HG03565 (cell line): ENCODE measurements around the gene SPEF2.
"Not testable (repeated sequence)": the region's sequence is repeated elsewhere in the genome, so short reads cannot be mapped to it uniquely, and the experiment has no call there.

Experiments used
- ATAC-seq: cut with Tn5 transposase; IDR thresholded peaks from one replicate; pipeline ENCODE4 v1.9.1; 2021; ENCODE audit warnings: mild to moderate bottlenecking, moderate library complexity; ENCODE audit not compliant: unreplicated experiment

Gene SPEF2

GRCh38 chr5:35657877-35658276 is 40.2 kb downstream of the SPEF2 start:
- ATAC-seq, result no peak

GRCh38 chr5:35659556-35659955 is 41.9 kb downstream of the SPEF2 start:
- no peak for ATAC-seq

GRCh38 chr5:35660451-35660850 is 42.8 kb downstream of the SPEF2 start:
- no peak for ATAC-seq

- ATAC-seq, result no peak
These were observed 46.9 kb downstream of the SPEF2 start for GRCh38 chr5:35664584-35664983.

- no peak for ATAC-seq
These were observed 47.4 kb downstream of the SPEF2 start for GRCh38 chr5:35665096-35665495.

GRCh38 chr5:35668319-35668718 is 50.7 kb downstream of the SPEF2 start:
- no peak for ATAC-seq

- ATAC-seq, result no peak
These were observed 51.1 kb downstream of the SPEF2 start for GRCh38 chr5:35668794-35669193.

- ATAC-seq, result no peak
These were observed 54.1 kb downstream of the SPEF2 start for GRCh38 chr5:35671541-35672295.

- not testable (repeated sequence) for ATAC-seq
These were observed 54.6 kb downstream of the SPEF2 start for GRCh38 chr5:35672296-35672655.

- ATAC-seq, result no peak
These were observed 55.3 kb downstream of the SPEF2 start for GRCh38 chr5:35672995-35673394.

- no peak for ATAC-seq
These were observed 56.4 kb downstream of the SPEF2 start for GRCh38 chr5:35674049-35674448.

GRCh38 chr5:35675392-35675791 is 57.7 kb downstream of the SPEF2 start:
- no peak for ATAC-seq

- no peak for ATAC-seq
These were observed 60.2 kb downstream of the SPEF2 start for GRCh38 chr5:35677878-35678277.

- ATAC-seq, result no peak
These were observed 61.0 kb downstream of the SPEF2 start for GRCh38 chr5:35678661-35679060.

- ATAC-seq, result no peak
These were observed 61.7 kb downstream of the SPEF2 start for GRCh38 chr5:35679357-35679756.

GRCh38 chr5:35681911-35682310 is 64.2 kb downstream of the SPEF2 start:
- no peak for ATAC-seq

- ATAC-seq, result no peak
These were observed 65.8 kb downstream of the SPEF2 start for GRCh38 chr5:35683466-35683865.

- ATAC-seq, result no peak
These were observed 67.5 kb downstream of the SPEF2 start for GRCh38 chr5:35685161-35685560.

- ATAC-seq, result no peak
These were observed 70.3 kb downstream of the SPEF2 start for GRCh38 chr5:35687961-35688360.

GRCh38 chr5:35694481-35694880 is 76.8 kb downstream of the SPEF2 start:
- ATAC-seq, result no peak

- ATAC-seq, result no peak
These were observed 80.6 kb downstream of the SPEF2 start for GRCh38 chr5:35698047-35698808.

GRCh38 chr5:35707659-35708058 is 90.0 kb downstream of the SPEF2 start:
- ATAC-seq, result no peak
